ENCODE measurements around the gene BCAT1.

BCAT1 gene

GRCh38 chr12:24806386-24806785, 142.5 kb downstream of the BCAT1 start:
- DNase-seq, result peak in 3 of 4 experiments; percentile 4 to 39 (median 17)

GRCh38 chr12:24803430-24804245, 145.3 kb downstream of the BCAT1 start:
- DNase-seq, result peak; percentile 30 to 72 (median 60)

- DNase-seq, result peak; percentile 58 to 79 (median 72)
These were observed 150.6 kb downstream of the BCAT1 start for GRCh38 chr12:24798335-24798734.

GRCh38 chr12:24797901-24798300, 151.0 kb downstream of the BCAT1 start:
- no peak for DNase-seq

DNA sequence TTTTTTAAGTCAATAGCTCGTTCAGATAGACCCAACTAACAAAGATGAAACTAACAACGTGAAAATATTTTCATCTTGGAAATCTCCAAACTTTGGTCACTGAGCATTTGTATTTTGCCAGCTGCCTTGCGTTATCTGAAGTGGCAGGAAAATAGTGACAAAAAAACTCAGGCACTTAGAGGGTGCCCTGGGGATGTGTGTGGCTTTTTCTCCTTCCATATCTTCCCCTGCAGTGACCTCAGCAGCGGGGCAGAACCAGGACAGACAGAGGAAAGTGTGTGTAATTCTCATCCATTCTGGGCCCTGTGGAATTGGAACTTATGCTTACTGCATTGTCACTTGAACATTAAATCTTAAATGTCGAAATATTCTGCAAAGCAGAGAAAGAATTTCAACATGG, 152.0 kb downstream of the BCAT1 start:
- DNase-seq, result peak in 1 of 4 experiments; percentile 6

GRCh38 chr12:24795699-24796347, 153.1 kb downstream of the BCAT1 start:
- peak in 2 of 4 experiments; percentile 5 to 32 for DNase-seq

DNA sequence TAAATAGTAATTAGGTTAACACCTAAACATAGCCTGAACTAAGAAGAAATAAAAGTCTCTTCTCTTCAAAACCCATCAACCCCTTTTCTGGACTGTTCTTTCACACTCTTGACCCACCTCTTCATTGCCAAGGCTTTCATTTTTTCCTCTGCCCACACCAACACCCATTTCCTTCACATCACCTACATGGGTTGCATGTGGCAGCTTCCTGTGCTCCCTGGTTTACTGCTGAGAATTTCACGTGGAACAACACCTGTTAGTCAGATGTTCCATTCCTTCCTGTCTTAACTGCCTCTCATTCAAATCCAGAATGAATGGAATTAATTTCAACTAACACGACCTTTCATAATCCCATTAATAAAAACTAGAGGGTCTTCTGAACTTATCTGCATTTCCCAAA, 157.3 kb downstream of the BCAT1 start:
- no peak for DNase-seq

DNA sequence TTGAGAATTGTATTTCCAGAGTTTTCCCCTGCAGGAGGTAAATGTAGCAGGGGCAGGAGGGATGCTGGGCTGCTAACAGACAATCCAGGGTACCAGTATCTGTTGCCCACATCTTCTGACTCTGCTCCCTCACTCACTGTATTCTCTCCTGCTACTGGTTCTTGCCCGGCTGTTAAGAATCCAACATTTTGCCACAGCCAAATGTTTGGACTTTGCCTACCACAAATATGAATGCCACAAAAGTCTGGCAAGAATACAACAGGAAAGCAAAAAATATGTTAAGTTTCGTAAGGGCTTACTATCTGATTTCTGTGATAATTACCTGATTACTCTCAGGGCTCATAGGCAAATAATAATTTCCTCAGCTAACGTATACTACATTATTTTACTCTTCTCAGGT, 160.0 kb downstream of the BCAT1 start:
- DNase-seq, result no peak

- peak in 2 of 4 experiments; percentile 6 to 28 for DNase-seq
These were observed 168.1 kb downstream of the BCAT1 start for GRCh38 chr12:24780697-24781368.

- DNase-seq, result peak; percentile 35 to 65 (median 46)
These were observed 170.2 kb downstream of the BCAT1 start for GRCh38 chr12:24778486-24779304.

GRCh38 chr12:24777359-24777758, 171.5 kb downstream of the BCAT1 start:
- no peak for DNase-seq

GRCh38 chr12:24776861-24777260, 172.0 kb downstream of the BCAT1 start:
- DNase-seq, result peak in 2 of 4 experiments; percentile 8 to 28

DNA sequence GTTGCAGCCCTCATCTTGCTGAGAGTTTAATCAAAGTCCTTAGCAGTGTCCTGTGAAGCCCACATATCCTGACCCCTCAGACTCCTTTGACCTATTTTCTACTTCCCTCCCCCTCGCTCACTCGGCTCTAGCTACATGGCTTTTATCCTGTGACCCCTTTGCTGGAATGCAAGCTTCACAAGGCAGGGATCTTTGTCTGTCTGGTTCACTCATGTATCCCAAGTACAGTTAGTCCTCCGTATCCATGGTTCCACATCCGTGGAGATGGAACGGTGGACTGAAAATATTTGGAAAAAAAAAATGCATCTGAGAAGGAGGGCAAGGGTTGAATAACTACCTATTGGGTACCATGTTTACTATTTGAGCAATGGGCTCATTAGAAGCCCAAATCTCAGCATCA, 173.8 kb downstream of the BCAT1 start:
- DNase-seq, result no peak

DNA sequence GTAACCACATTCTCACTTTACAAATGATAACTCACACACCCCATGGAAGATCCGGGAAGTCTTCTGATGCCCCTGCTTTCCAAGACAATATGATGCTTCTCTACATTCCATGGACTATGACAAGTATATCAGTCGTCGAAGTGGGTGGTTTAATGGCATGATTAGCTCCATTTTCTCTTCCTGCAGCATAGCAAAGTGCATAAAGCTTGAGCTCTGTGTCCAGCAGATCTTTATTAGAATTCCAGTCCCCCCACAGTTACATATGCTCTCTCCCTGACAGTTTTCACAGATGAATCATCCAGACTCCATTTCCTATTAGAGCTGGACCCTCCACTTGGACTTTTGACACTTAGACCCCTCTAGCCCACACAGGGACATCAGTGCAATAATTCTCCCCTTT, 174.9 kb downstream of the BCAT1 start:
- DNase-seq, result no peak

GRCh38 chr12:24772813-24773212, 176.1 kb downstream of the BCAT1 start:
- no peak for DNase-seq

- no peak for DNase-seq
These were observed 178.1 kb downstream of the BCAT1 start for GRCh38 chr12:24770821-24771220.

GRCh38 chr12:24770334-24770733, 178.6 kb downstream of the BCAT1 start:
- no peak for DNase-seq

GRCh38 chr12:24769682-24770081, 179.2 kb downstream of the BCAT1 start:
- no peak for DNase-seq

DNA sequence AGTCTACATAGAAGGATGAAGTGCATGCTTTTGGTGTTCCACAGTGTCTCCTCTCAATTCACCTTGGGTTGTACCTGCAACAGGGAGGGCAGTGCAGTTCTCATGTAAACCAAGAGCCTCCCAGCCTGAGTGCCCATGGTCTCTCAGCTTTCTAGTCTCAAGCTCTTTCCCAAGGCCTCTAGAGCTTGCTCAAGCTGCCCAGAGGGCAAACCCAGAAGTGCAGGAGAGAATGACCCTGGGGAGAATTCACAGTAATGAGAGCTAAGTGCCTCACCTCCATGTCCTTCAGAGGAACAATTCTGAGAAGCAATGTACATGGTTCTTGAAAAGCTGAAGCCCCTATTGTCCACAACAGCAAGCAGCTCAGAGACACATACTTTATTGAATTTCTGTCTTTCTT, 180.5 kb downstream of the BCAT1 start:
- no peak for DNase-seq

- no peak for DNase-seq
These were observed 181.9 kb downstream of the BCAT1 start for GRCh38 chr12:24767016-24767415.

- DNase-seq, result no peak
These were observed 184.2 kb downstream of the BCAT1 start for GRCh38 chr12:24764712-24765111.

DNA sequence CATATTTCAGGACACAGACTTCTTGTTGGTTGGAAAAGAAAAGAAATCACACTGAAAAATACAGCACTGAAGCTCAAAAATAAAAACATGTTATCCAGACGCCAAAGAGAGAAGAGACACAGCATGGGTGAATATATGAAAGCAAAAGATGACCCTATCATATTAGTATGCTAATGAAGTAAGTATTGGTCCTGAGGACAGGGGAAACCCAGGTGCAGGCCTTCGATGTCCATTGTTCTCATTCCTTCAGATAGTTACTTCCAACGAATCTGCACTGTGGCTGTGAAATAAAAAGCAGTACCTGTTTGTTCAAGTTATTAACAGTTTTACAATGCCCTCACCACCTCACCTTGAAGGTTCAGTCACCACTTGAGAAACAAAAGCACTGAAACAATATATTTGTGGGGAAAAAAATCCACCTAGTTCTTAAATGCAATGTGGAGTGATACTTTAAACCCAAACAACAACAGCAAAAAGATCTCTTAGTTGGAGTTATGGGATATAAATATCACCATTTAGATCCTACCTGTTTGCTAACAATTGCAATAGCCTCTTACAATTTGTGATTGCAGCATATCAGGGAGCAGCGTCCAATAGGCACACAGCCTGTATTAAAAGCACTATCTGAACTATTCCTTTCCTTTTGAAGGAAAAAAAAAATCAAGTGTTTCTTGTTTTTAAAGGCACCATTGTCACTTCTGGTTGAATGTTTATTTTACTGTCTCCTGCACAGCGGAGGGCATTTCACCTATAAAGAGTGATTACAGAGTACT, 188.1 kb downstream of the BCAT1 start:
- no peak for DNase-seq
